ENCODE data around the gene CKMT2.
"Not testable (repeated sequence)": the region's sequence is repeated elsewhere in the genome, so short reads cannot be mapped to it uniquely, and the experiment has no call there.

Gene CKMT2

DNA sequence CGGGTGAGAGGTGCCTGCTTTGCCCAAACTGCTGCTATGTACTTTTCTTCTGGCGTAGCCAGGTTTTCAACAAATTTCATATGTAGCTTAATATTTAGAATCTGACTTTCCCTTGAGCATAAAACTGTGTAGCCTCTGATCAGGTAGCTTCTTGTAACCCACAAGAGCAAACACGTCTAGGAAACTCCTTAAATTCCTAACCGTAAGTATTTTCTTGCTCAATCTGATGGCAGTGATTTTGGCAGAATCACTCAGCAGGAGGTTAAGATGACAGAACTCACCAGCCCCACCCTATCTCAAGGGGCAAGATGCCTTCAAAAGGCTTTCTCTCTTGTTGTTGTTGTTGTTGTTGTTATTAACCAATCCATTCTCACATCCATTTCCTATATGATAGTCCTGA lies 20.8 kb downstream of the CKMT2 start:
- DNase-seq = no peak

GRCh38 chr5:81254886-81255559 lies 21.9 kb downstream of the CKMT2 start:
- DNase-seq = no peak

DNA sequence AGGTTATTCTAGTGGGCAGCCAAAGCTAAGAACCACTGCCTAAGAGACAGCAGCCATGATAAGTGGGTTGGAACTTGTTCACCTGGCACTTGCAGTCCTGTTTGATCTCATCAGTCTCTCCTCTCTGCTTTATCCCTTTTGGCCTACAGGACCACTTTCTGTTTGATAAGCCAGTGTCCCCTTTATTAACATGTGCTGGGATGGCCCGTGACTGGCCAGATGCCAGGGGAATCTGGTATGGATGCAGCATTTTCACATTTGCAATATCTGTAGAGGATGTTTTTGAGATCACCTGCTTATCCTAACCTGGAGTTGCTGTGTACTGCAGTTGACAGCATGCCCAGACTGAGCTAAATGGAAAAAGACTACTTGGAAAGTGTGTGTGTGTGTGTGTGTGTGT lies 23.6 kb downstream of the CKMT2 start:
- DNase-seq = no peak

DNA sequence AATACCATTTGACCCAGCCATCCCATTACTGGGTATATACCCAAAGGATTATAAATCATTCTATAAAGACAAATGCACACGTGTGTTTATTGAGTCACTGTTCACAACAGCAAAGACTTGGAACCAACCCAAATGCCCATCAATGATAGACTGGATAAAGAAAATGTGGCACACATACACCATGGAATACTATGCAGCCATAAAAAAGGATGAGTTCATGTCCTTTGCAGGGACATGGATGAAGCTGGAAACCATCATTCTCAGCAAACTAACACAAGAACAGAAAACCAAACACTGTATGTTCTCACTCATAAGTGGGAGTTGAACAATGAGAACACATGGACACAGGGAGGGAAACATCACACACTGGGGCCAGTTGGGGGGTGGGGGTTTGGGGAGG lies 29.7 kb downstream of the CKMT2 start:
- DNase-seq = not testable (repeated sequence)

DNA sequence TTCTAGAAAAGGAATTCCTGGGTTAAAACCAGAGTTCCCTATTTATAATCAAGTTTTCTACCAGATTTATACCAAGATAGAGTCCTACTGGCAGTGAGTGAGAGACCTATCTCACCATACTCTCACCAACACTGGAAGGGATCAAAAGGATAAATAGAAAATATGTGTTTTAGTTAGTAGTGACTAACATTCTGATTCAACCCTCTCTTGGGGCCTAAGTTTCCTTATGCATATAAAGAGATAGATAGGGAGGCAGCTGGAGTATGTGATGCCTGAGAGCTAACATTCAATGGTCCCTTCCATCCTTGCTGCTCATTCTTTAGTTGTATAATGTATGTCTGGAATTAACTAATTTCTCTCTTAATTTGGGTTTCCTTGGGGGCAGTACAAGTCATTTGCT lies 32.0 kb downstream of the CKMT2 start:
- DNase-seq = no peak

GRCh38 chr5:81268521-81269196 lies 35.5 kb downstream of the CKMT2 start:
- no peak for DNase-seq

DNA sequence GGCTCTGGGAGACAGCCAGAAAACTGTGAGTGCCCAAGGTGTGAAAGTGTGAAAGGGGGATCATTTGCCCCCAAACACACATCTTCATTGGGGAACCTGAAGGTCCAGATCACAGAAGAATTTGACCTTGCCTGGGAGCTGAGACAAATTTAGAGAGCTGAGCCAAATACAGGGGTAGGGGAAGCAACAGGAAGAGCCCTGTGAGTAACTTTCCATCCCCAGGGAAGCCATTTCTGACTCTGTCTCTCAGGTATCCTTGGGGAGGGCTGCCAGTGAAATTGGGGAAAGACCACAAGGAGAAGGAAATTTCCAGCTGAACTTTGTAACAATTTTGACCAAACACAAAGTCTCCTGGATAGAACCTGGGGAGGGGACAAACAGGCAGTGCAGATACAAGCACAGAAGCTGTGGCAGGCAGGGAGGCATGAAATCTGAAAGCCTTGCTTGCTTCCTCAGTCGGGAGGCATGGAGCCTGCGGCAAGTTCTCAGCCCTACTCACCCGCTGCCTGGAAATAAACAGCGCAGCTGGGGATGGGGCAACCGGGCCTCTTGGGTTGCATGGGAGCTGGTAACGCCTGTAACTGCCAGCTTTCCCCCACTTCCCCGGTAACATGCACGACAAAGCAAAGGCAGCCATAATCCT lies 36.8 kb downstream of the CKMT2 start:
- no peak for DNase-seq

DNA sequence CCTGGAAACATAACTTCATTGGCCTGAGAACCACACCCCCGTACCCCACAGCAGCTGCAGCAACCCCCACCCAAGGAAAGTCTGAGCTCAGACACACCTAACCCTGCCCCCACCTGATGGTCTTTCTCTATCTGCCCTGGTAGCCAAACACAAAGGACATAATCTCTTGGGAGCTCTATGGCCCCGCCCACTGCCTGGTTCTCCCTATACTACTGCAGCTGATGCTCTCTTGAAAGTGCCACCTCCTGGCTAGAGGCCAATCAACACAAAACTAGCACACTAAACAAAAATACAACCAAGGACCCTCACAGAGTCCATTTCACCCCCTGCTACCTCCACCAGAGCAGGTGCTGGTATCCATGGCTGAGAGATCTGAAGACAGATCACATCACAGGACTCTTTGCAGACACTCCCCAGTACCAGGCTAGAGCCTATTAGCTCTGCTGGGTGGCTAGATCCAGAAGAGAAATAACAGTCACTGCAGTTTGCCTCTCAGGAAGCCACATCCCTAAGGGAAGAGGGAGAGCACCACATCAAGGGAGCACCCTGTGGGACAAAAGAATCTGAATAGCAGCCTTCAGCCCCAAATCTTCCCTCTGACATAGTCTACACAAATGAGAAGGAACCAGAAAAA lies 37.4 kb downstream of the CKMT2 start:
- DNase-seq = not testable (repeated sequence)

DNA sequence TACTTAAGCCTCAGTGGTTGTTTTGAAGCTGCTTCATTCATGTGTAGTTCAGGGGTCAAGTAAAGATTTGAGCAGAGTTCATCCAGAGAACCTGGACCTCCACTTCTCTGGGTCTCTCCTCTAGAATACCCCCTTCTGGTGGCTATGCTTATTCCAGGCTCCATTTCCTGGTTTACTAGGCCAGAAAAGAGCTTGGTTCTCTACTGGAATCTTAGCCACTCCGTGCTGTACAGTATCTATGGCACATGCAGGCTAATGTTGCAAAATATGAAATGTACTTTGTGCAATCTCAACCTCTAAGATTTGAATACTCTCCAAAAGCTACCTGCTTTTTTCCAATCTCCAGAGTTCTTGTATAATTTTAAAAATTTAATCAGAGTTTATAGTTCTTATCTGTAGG lies 50.9 kb downstream of the CKMT2 start:
- DNase-seq = no peak

DNA sequence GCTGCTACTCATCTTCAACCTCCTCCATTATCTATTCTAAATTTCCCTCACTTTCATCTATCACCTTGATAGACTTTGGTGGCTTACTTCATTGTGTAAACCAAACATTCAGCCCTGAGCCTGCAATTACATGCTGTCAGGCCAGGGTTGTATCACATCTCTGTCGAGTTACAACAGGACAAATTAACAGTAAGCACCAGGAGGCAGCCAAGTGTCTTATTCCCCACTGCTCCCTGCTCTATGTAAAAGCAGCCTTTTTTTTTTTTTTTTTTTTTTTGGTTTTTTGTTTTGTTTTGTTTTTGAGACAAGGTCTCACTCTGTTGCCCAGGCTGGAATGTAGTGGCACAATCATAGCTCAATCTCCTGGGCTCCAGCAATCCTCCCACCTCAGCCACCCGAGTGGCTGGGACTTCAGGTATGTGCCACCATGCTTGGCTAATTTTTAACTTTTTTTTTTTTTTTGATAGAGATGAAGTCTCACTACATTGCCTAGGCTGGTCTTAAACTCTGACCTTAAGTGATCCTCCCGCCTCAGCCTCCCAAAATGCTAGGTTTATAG lies 53.0 kb downstream of the CKMT2 start:
- no peak for DNase-seq

- no peak for DNase-seq
These were observed 54.9 kb downstream of the CKMT2 start for GRCh38 chr5:81288021-81288433.

DNA sequence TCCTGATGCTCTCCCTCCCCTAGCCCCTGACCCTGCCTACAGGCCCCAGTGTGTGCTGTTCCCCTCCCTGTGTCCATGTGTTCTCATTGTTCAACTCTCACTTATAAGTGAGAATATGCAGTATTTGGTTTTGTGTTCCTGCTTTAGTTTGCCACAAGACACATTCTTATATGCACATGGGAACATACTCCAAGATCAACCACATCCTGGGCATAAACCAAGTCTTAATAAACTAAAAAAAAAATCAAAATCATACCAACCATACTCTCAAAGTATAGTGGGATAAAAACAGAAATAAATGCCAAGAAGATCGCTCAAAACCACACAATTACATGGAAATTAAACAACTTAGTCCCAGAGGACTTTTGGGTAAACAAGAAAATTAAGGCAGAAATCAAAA lies 57.0 kb downstream of the CKMT2 start:
- no peak for DNase-seq

DNA sequence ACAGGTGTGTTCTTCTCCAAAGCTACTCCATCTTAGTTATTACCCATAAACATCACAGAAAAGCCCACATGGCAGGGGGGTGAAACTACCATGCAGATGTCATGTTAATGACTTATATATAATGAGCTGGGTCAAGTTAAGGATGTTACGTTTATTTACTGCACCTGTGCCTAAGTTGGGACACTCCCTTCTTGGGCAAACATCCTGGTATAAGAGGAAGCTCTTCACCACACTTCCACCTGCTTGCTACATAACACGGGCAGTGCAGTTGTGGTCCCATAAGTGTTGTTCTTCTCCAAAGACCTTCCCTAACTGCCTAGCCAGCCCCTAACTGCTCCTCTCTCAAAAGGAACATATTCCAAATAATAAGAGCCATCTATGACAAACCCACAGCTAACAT lies 59.0 kb downstream of the CKMT2 start:
- no peak for DNase-seq

GRCh38 chr5:81294021-81294420 lies 60.9 kb downstream of the CKMT2 start:
- DNase-seq = not testable (repeated sequence)

GRCh38 chr5:81297531-81297930 lies 64.4 kb downstream of the CKMT2 start:
- no peak for DNase-seq

GRCh38 chr5:81300921-81301270 lies 67.8 kb downstream of the CKMT2 start:
- DNase-seq = no peak

GRCh38 chr5:81301271-81302015 lies 68.3 kb downstream of the CKMT2 start, which contains the start of gene ZCCHC9:
TSS of gene ZCCHC9 (plus strand) at chr5:81301587. CDS start at chr5:81304758, 3,171 bp downstream.
- peak; percentile 95 for DNase-seq

DNA sequence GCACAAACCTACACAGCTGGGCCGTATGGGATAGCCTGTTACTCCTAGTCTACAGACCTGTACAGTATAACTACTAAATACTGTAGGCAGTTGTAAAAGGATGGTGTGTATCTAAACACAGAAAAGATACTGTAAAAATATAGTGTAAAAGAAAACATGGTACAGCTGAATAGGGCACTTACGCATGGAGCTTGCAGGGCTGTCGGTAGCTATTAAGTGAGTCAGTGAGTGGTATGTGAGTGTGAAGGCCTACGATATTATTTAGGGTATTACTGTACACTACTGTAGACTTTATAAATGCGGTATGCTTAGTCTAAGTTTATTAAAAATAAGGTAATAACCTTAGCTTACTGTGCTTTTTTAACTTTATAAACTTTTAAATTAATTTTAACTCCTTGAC lies 69.5 kb downstream of the CKMT2 start:
- no peak for DNase-seq

- DNase-seq = no peak
These were observed 70.4 kb downstream of the CKMT2 start for GRCh38 chr5:81303563-81303962.

- no peak for DNase-seq
These were observed 72.7 kb downstream of the CKMT2 start for GRCh38 chr5:81305785-81306184.

DNA sequence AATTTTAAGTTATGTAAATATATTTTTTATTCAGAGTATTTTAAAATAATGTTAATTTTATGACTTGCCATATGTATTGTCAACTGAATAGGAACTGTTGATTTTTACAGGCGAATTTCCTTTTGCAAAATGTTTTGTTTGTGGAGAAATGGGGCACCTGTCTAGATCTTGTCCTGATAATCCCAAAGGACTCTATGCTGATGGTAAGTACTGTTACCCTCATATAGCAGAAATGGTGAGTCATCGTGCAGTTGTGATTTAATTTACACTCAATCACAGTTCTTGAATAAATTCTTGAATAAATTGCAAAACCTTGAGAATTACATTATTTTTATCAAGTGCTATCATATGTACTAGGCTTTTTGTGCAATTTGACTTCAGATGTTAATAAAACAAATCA lies 75.7 kb downstream of the CKMT2 start:
- DNase-seq = no peak

DNA sequence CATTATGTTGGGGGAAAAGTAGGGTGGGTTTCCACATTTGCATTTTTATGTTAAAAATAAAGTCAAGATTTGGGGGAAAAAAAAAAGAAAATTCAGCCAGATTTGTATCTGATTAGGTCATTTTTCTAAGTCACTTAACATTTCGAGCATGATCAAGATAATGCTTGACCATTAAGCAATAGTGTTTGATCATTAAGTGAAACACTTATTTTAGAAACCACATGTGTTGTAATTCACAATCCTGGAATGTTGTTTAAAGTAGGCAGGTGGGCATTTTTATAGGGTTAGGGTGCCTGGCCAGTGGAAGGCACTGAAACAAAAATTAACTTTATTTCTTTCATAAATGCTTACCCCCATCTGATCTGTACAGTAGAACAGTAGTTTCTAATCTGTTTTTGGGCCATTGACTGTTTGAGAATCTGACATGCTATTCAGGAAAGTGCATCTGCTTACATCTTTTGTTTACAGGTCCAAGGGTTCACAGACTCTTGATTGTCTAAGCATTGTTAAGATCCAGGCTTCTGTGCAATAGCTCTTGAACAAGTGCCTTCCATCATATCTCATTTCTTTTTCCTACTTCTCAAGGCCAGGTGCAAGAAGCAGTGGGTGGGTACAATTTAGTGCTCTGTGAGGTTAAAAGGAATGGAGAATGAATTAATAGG lies 77.4 kb downstream of the CKMT2 start:
- no peak for DNase-seq

All from CD4-positive, alpha-beta T cell treated with Interferon gamma for 1 hour (primary cell).